B cell (primary cell): Measurements from ENCODE around the gene FAF2. TPM values are rescaled to one million over a fixed set of nuclear protein-coding genes. Genes with fewer than 3 reads are reported as not detected.

Source experiments
- ATAC-seq: fragments of 200-7000 bp; cut with Tn5 transposase; one replicate; pipeline ENCODE4 v1.10.0; 2021; ENCODE audit warnings: low read depth, mild to moderate bottlenecking, moderate number of reproducible peaks, moderate library complexity
- CTCF ChIA-PET: fragments of 350-600 bp; sonication (Branson Sonifier 250); formaldehyde crosslinking; loops from one replicate; lab custom pipeline; 2021; ENCODE audit warnings: antibody characterized with exemption, inconsistent platforms; lab: Charles Lee
- POLR2A ChIA-PET: fragments of 350-600 bp; sonication (Branson Sonifier 250); formaldehyde crosslinking; loops from one replicate; lab custom pipeline; 2021; ENCODE audit warnings: antibody characterized with exemption; lab: Charles Lee
- DNase-seq: peaks from one replicate; pipeline ENCODE4 v3.0.0; 2013
- H2AFZ ChIP-seq: 2 replicates; pipeline ENCODE4 v1.6.1; 2012; ENCODE audit warnings: mild to moderate bottlenecking, low read depth, low read length; ENCODE audit not compliant: insufficient read depth, poor library complexity, severe bottlenecking
- H3K27ac ChIP-seq, 2 donors: 1 replicate in 1 of 2; 2 replicates in 1 of 2; pipeline ENCODE4 v1.5.1; 2012 to 2013; ENCODE audit warnings: low read length in 2 of 2, mild to moderate bottlenecking in 2 of 2, moderate library complexity in 1 of 2
- H3K27me3 ChIP-seq, 4 experiments: fragments of 200-600 bp in 1 of 4; sonication (generic) in 1 of 4; replicated peaks in 1 of 4; 1 replicate in 2 of 4; 2 replicates in 2 of 4; pipeline versions ENCODE4 v1.6.1 to v1.7.0; 2013 to 2016; ENCODE audit warnings: low read length in 3 of 4, mild to moderate bottlenecking in 2 of 4, mixed read lengths in 1 of 4, moderate library complexity in 1 of 4; ENCODE audit not compliant: insufficient read depth in 4 of 4, control insufficient read depth in 3 of 4; ENCODE audit errors: control extremely low read depth in 1 of 4
- H3K36me3 ChIP-seq, 2 experiments: replicated peaks in 1 of 2; 1 replicate in 1 of 2; 2 replicates in 1 of 2; pipeline versions ENCODE4 v1.6.1 to v1.7.1; 2013; ENCODE audit warnings: low read length in 1 of 2; ENCODE audit not compliant: insufficient read depth in 2 of 2, control insufficient read depth in 1 of 2; ENCODE audit errors: control extremely low read depth in 1 of 2, extremely low read depth in 1 of 2
- H3K4me1 ChIP-seq, 2 donors: fragments of 200-600 bp in 1 of 2; sonication (generic) in 1 of 2; 1 replicate in 1 of 2; 2 replicates in 1 of 2; pipeline versions ENCODE4 v1.5.1 to v1.6.1; 2013 to 2017; ENCODE audit warnings: low read length in 2 of 2; ENCODE audit not compliant: control insufficient read depth in 2 of 2, insufficient read depth in 2 of 2
- H3K4me2 ChIP-seq: replicated peaks from 2 replicates; pipeline ENCODE3; 2012; ENCODE audit warnings: mild to moderate bottlenecking, low read depth, low read length; ENCODE audit not compliant: poor library complexity, severe bottlenecking
- H3K4me3 ChIP-seq, 5 experiments: fragments of 200-600 bp in 1 of 5; sonication (generic) in 1 of 5; 1 replicate in 3 of 5; 2 replicates in 2 of 5; pipeline versions ENCODE4 v1.5.1 to v1.7.0; 2011 to 2016; ENCODE audit warnings: low read length in 4 of 5, mild to moderate bottlenecking in 4 of 5, low read depth in 2 of 5, control low read depth in 1 of 5, moderate library complexity in 1 of 5; ENCODE audit not compliant: insufficient read depth in 1 of 5; ENCODE audit errors: control extremely low read depth in 1 of 5, extremely low read depth in 1 of 5
- H3K79me2 ChIP-seq: fragments of 200-600 bp; sonication (generic); one replicate; pipeline ENCODE4 v1.6.0; 2016; ENCODE audit warnings: low read length; ENCODE audit not compliant: control insufficient read depth, insufficient read depth
- H3K9ac ChIP-seq: fragments of 200-600 bp; sonication (generic); 2 replicates; pipeline ENCODE4 v1.6.1; 2017; ENCODE audit warnings: mild to moderate bottlenecking, low read length, moderate library complexity
- H3K9me3 ChIP-seq, 3 donors: one replicate each; pipeline versions ENCODE4 v1.6.1 to v1.7.1; 2013; ENCODE audit warnings: low read length in 2 of 3; ENCODE audit not compliant: control insufficient read depth in 2 of 3, insufficient read depth in 1 of 3; ENCODE audit errors: control extremely low read depth in 1 of 3
- H4K20me1 ChIP-seq: 2 replicates; pipeline ENCODE4 v1.6.0; 2012; ENCODE audit warnings: mild to moderate bottlenecking, low read length; ENCODE audit not compliant: insufficient read depth, control insufficient read depth, poor library complexity, severe bottlenecking
- H3K27ac Mint-ChIP-seq: one replicate; pipeline ENCODE4 v1.8.0; 2021; ENCODE audit warnings: mixed read lengths
- H3K27me3 Mint-ChIP-seq: one replicate; pipeline ENCODE4 v1.8.0; 2021; ENCODE audit warnings: mixed read lengths
- H3K4me1 Mint-ChIP-seq: one replicate; pipeline ENCODE4 v1.8.0; 2021; ENCODE audit warnings: mixed read lengths
- H3K4me3 Mint-ChIP-seq: one replicate; pipeline ENCODE4 v1.8.0; 2021; ENCODE audit warnings: mixed read lengths
- H3K9me3 Mint-ChIP-seq: one replicate; pipeline ENCODE4 v1.8.0; 2022; ENCODE audit warnings: mixed read lengths; ENCODE audit not compliant: insufficient read depth
- EZH2 ChIP-seq: IDR thresholded peaks from 2 replicates; pipeline ENCODE4 v1.6.1; 2012; ENCODE audit warnings: borderline replicate concordance, low read depth, mild to moderate bottlenecking, moderate library complexity, low read length; ENCODE audit not compliant: insufficient read depth, poor library complexity, severe bottlenecking
- WGBS: methylation state at CpG from one replicate; pipeline ENCODE4 v1.1.5; 2013; ENCODE audit warnings: missing lambda C conversion rate; ENCODE audit not compliant: insufficient coverage; 5-methylcytosine and 5-hydroxymethylcytosine counted together
- intact Hi-C: fragments of 100-400 bp; cut with micrococcal nuclease; formaldehyde crosslinking; loops from one replicate; pipeline ENCODE4 v1.10.0; 2022
- polyA plus RNA-seq: library from polyadenylated mRNA; depleted of rRNA; stranded (reverse); fragments of >200 nt; gene quantifications from 2 replicates; pipeline ENCODE4 v1.2.3, GENCODE V29; 2012
- total RNA-seq, 2 donors: library from RNA; stranded (reverse); fragments of 120-200 nt in 1 of 2; gene quantifications; 1 replicate in 1 of 2; 2 replicates in 1 of 2; pipeline versions ENCODE4 v1.2.3 to v1.2.4, GENCODE V29; 2013 to 2022
- TF ChIP-seq, protein P1 (sequence below): fragments of 200-600 bp; IDR thresholded peaks from one replicate; pipeline ENCODE4 v1.8.0; 2022; ENCODE audit warnings: antibody characterized with exemption, mild to moderate bottlenecking

FAF2 gene
- total and polyA plus RNA-seq, 2 donors (not counting 1 experiment from before 2014, with no cell fraction given): 10.9 to 35.1 TPM

DNA sequence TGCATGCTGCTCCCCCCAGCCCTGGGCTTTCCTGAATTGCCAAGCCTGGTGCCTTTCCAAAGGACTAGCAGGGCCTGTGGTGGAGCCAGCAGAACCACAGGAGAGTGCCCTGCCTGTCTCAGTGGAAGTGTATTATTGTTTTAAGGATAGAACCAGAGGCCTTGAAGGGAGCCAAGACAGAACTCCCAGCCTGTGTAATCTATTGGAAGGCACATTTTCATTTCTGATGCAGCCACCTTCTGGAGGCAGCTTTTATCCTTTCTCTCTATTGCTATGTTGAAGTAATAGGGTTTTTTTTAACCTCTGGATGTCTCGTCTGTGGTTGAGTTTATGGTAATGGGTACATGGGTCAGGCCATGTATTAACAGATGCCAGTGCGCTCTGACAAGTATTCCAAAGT, 59.7 kb downstream of the FAF2 start:
- DNase-seq: no peak
- no peak for ATAC-seq
- no peak overlapping the region for H3K4me3 Mint-ChIP-seq
- H3K4me3 ChIP-seq: no peak overlapping the region
- CTCF ChIA-PET: interaction anchor here (0.6 kb wide), 1 partner anchor 92 kb away, joined by 3 read pairs; no protein-coding TSS in a partner anchor
- TF ChIP-seq EZH2: no peak
- TF ChIP-seq, protein P1, sequence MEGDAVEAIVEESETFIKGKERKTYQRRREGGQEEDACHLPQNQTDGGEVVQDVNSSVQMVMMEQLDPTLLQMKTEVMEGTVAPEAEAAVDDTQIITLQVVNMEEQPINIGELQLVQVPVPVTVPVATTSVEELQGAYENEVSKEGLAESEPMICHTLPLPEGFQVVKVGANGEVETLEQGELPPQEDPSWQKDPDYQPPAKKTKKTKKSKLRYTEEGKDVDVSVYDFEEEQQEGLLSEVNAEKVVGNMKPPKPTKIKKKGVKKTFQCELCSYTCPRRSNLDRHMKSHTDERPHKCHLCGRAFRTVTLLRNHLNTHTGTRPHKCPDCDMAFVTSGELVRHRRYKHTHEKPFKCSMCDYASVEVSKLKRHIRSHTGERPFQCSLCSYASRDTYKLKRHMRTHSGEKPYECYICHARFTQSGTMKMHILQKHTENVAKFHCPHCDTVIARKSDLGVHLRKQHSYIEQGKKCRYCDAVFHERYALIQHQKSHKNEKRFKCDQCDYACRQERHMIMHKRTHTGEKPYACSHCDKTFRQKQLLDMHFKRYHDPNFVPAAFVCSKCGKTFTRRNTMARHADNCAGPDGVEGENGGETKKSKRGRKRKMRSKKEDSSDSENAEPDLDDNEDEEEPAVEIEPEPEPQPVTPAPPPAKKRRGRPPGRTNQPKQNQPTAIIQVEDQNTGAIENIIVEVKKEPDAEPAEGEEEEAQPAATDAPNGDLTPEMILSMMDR: no peak
- no CpG with 5 or more reads among the region's 2 CpGs for WGBS
- H3K4me1 ChIP-seq: no peaks in the 10 kb centered on the region
- H4K20me1 ChIP-seq: no peaks in the 10 kb centered on the region
- intact Hi-C loops: no loop called here
- peaks cover 2% of the 10 kb centered on the region for H3K4me1 Mint-ChIP-seq
- POLR2A ChIA-PET: no interaction called here
- no peak overlapping the region for H3K27ac Mint-ChIP-seq
- H3K27ac ChIP-seq: no peak overlapping the region
- no peaks in the 10 kb centered on the region for H3K27me3 ChIP-seq
- no peaks in the 10 kb centered on the region for H3K79me2 ChIP-seq
- H3K36me3 ChIP-seq: peaks cover 3 to 42% of the 10 kb centered on the region in 2 experiments
- H3K9me3 Mint-ChIP-seq: no peaks in the 10 kb centered on the region
- H2AFZ ChIP-seq: no peak overlapping the region
- no peak overlapping the region for H3K9ac ChIP-seq
- no peaks in the 10 kb centered on the region for H3K9me3 ChIP-seq
- no peak overlapping the region for H3K4me2 ChIP-seq
- no peaks in the 10 kb centered on the region for H3K27me3 Mint-ChIP-seq

- H3K9ac ChIP-seq: no peak overlapping the region
- WGBS: 100% methylated on average over 2 of the region's 4 CpGs
These were observed 60.4 kb downstream of the FAF2 start for GRCh38 chr5:176508603-176509002.

More at GRCh38 chr5:176508603-176509002, 60.4 kb downstream of the FAF2 start:
- Mint-ChIP-seq H3K9me3 (no peaks in the 10 kb centered on the region), H3K4me1 (peaks cover 4% of the 10 kb centered on the region), H3K4me3 (no peak overlapping the region), H3K27ac (no peak overlapping the region), H3K27me3 (no peaks in the 10 kb centered on the region)
- no peak overlapping the region for H3K4me2 ChIP-seq
- intact Hi-C loops: no loop called here
- H3K27ac ChIP-seq: no peak overlapping the region
- H3K4me3 ChIP-seq: no peak overlapping the region
- DNase-seq: no peak
- no peaks in the 10 kb centered on the region for H4K20me1 ChIP-seq
- TF ChIP-seq, protein P1: no peak
- no peak for TF ChIP-seq EZH2
- no peaks in the 10 kb centered on the region for H3K4me1 ChIP-seq
- peaks cover 3 to 42% of the 10 kb centered on the region in 2 experiments for H3K36me3 ChIP-seq
- no peak for ATAC-seq
- CTCF ChIA-PET: no interaction called here
- H3K9me3 ChIP-seq: no peaks in the 10 kb centered on the region
- H2AFZ ChIP-seq: no peak overlapping the region
- no peaks in the 10 kb centered on the region for H3K79me2 ChIP-seq
- POLR2A ChIA-PET: no interaction called here
- H3K27me3 ChIP-seq: no peaks in the 10 kb centered on the region
